OCI-LY7 (cell line): Measurements from ENCODE around the gene YLPM1. TPM values are rescaled to one million over a fixed set of nuclear protein-coding genes. Genes with fewer than 3 reads are reported as not detected.
A peak's percentile ranks its signal among the peaks of the same experiment; 100 is the strongest.

ENCODE experiments used
- BruUV-seq: library from RNA; stranded (reverse); fragments of 400-500 nt; replicated peaks from 2 replicates; lab custom pipeline; 2021; lab: Mats Ljungman, UMichigan
- CTCF ChIA-PET: fragments of 300-600 bp; sonication (Branson Sonifier 250); formaldehyde crosslinking; loops from one replicate; lab custom pipeline; 2022; ENCODE audit warnings: antibody characterized with exemption; ENCODE audit not compliant: unreplicated experiment; lab: Charles Lee
- POLR2A ChIA-PET: fragments of 300-600 bp; sonication (Branson Sonifier 250); formaldehyde crosslinking; loops from one replicate; lab custom pipeline; 2022; ENCODE audit warnings: antibody characterized with exemption; lab: Charles Lee
- DNase-seq: peaks from one replicate; pipeline ENCODE4 v3.0.0-alpha.2; 2015; ENCODE audit warnings: low spot score
- H2AFZ ChIP-seq: fragments of 200-600 bp; sonication (generic), shearing (Covaris generic); 2 replicates; pipeline ENCODE4 v1.6.1; 2014; ENCODE audit warnings: mild to moderate bottlenecking, antibody characterized with exemption, low read length, moderate library complexity
- H3K27ac ChIP-seq: fragments of 200-600 bp; sonication (generic); 2 replicates; pipeline ENCODE4 v1.5.1; 2014; ENCODE audit warnings: mixed run types, low read depth, mild to moderate bottlenecking, moderate library complexity, low read length, inconsistent platforms; ENCODE audit not compliant: poor library complexity, severe bottlenecking
- H3K36me3 ChIP-seq: fragments of 200-600 bp; sonication (generic); 2 replicates; pipeline ENCODE4 v1.6.1; 2014; ENCODE audit warnings: mild to moderate bottlenecking, antibody characterized with exemption, low read length, moderate library complexity, mixed read lengths; ENCODE audit not compliant: insufficient read depth
- H3K4me1 ChIP-seq: fragments of 200-600 bp; sonication (generic); 2 replicates; pipeline ENCODE4 v1.5.1; 2014; ENCODE audit warnings: mild to moderate bottlenecking, low read length; ENCODE audit not compliant: insufficient read depth, poor library complexity, severe bottlenecking
- H3K4me2 ChIP-seq: fragments of 200-600 bp; sonication (generic); 2 replicates; pipeline ENCODE4 v1.6.1; 2014; ENCODE audit warnings: mild to moderate bottlenecking, low read length
- H3K4me3 ChIP-seq: fragments of 200-600 bp; sonication (generic); 2 replicates; pipeline ENCODE4 v1.5.1; 2014; ENCODE audit warnings: mild to moderate bottlenecking, low read depth, low read length; ENCODE audit not compliant: poor library complexity, severe bottlenecking
- H3K79me2 ChIP-seq: fragments of 200-600 bp; sonication (generic); 2 replicates; pipeline ENCODE4 v1.6.1; 2016; ENCODE audit warnings: low read depth, mild to moderate bottlenecking, low read length, moderate library complexity, mixed read lengths; ENCODE audit not compliant: insufficient read depth
- H3K9me2 ChIP-seq: fragments of 200-600 bp; sonication (generic); 2 replicates; pipeline ENCODE4 v1.6.1; 2016; ENCODE audit warnings: mild to moderate bottlenecking, low read length, mixed read lengths; ENCODE audit not compliant: insufficient read depth
- H3K9me3 ChIP-seq: fragments of 200-600 bp; sonication (generic); 2 replicates; pipeline ENCODE4 v1.6.1; 2014; ENCODE audit warnings: mild to moderate bottlenecking, mixed run types, low read length, mixed read lengths
- H4K20me1 ChIP-seq: fragments of 200-600 bp; sonication (generic); 2 replicates; pipeline ENCODE4 v1.6.1; 2014; ENCODE audit warnings: mild to moderate bottlenecking, antibody characterized with exemption, low read length, moderate library complexity, mixed read lengths; ENCODE audit not compliant: insufficient read depth
- CTCF ChIP-seq: fragments of 200-600 bp; sonication (generic); conservative IDR thresholded peaks from 2 replicates; pipeline ENCODE4 v1.5.1; 2014; ENCODE audit warnings: mild to moderate bottlenecking, antibody characterized with exemption, low read length, moderate library complexity, mixed read lengths
- EZH2phosphoT487 ChIP-seq: fragments of 200-600 bp; sonication (generic); IDR thresholded peaks from 2 replicates; pipeline ENCODE4 v1.6.1; 2018; ENCODE audit warnings: low read depth, borderline replicate concordance, mild to moderate bottlenecking, mixed run types, antibody characterized with exemption, low read length, moderate library complexity, mixed read lengths
- intact Hi-C: fragments of 100-400 bp; cut with micrococcal nuclease; formaldehyde crosslinking; loops from one replicate; pipeline ENCODE4 v1.10.0; 2022; ENCODE audit not compliant: unreplicated experiment
- total RNA-seq, 2 experiments: library from RNA; depleted of rRNA in 1 of 2; stranded (reverse); fragments of >200 nt in 1 of 2; shearing (Covaris generic) in 1 of 2; gene quantifications; 2 replicates each; pipeline ENCODE4 v1.2.3, GENCODE V29; 2014 to 2022

YLPM1 gene
- total RNA-seq, 2 experiments from 2014 or later, result 45.2 to 101 TPM

GRCh38 chr14:74838166-74838565 lies 75.0 kb downstream of the YLPM1 start:
- BruUV-seq, result no TSS peak
- Histone ChIP-seq H3K27ac (no peak overlapping the region), H3K9me3 (no peaks in the 10 kb centered on the region), H3K79me2 (no peaks in the 10 kb centered on the region), H3K4me2 (0 out of 2 replicates have a peak overlapping the region, but pooled peaks have one; percentile 1), H3K4me3 (no peak overlapping the region), H3K4me1 (peaks cover 35% of the 10 kb centered on the region), H3K36me3 (peaks cover 54% of the 10 kb centered on the region), H3K9me2 (no peaks in the 10 kb centered on the region), H4K20me1 (0 out of 2 replicates have a peak, but pooled peaks cover 8% of the 10 kb centered on the region), H2AFZ (no peak overlapping the region)
- CTCF ChIA-PET, result interaction anchor here (0.6 kb wide), 1 partner anchor 20 kb away, joined by 4 read pairs; no protein-coding TSS in a partner anchor
- POLR2A ChIA-PET, result interaction anchor here (0.9 to 1.1 kb wide), 2 partner anchors 23 to 154 kb away, joined by 3 read pairs; no protein-coding TSS in a partner anchor
- DNase-seq, result no peak
- intact Hi-C loops, result loop anchor here (5.0 to 10.0 kb wide), 2 partner anchors 231 to 493 kb away; partner anchors contain the start of gene VRTN
- no peak for TF ChIP-seq EZH2phosphoT487
- no peak for TF ChIP-seq CTCF

- no peaks in the 10 kb centered on the region for H3K79me2 ChIP-seq
- H4K20me1 ChIP-seq, result 0 out of 2 replicates have a peak, but pooled peaks cover 8% of the 10 kb centered on the region
- peaks cover 24% of the 10 kb centered on the region for H3K4me1 ChIP-seq
- H3K4me2 ChIP-seq, result no peak overlapping the region
- H3K36me3 ChIP-seq, result peaks cover 45% of the 10 kb centered on the region
- no peaks in the 10 kb centered on the region for H3K9me3 ChIP-seq
- no peaks in the 10 kb centered on the region for H3K9me2 ChIP-seq
- ChIA-PET POLR2A (interaction anchor here (0.5 to 0.6 kb wide), 3 partner anchors 91 to 648 kb away, joined by 3 to 7 read pairs (median 3); no protein-coding TSS in a partner anchor), CTCF (no interaction called here)
- intact Hi-C loops, result no loop called here
- no peak for TF ChIP-seq CTCF
- TF ChIP-seq EZH2phosphoT487, result no peak
- H3K4me3 ChIP-seq, result no peak overlapping the region
- BruUV-seq, result no TSS peak
- no peak for DNase-seq
- H2AFZ ChIP-seq, result no peak overlapping the region
- H3K27ac ChIP-seq, result no peak overlapping the region
These were observed 77.5 kb downstream of the YLPM1 start for GRCh38 chr14:74840603-74841030.
